ENCODE data around the gene TBC1D3B. TPM values are rescaled to one million over a fixed set of nuclear protein-coding genes. Genes with fewer than 3 reads are reported as not detected.
A peak's percentile ranks its signal among the peaks of the same experiment; 100 is the strongest.

TBC1D3B gene
- total and polyA plus RNA-seq, 5 experiments from 2014 or later, result 13.4 to 15.3 TPM; not detected in 3

GRCh38 chr17:36148559-36149295 lies 27.7 kb downstream of the TBC1D3B start:
- Mint-ChIP-seq H3K9me3 (no peaks in the 10 kb centered on the region), H3K4me3 (peak overlapping the region in 2 of 10 donors; percentile 1 to 81), H3K27me3 (peaks cover 9 to 39% (median 21%) of the 10 kb centered on the region in 5 donors), H3K4me1 (peaks cover 7 to 20% (median 10%) of the 10 kb centered on the region in 4 donors), H3K27ac (peak overlapping the region in 2 of 10 donors; percentile 20 to 33), H3K36me3 (no peaks in the 10 kb centered on the region)
- DNase-seq (peak in 9 of 10 donors; percentile 21 to 78 (median 55)), ATAC-seq (peak; percentile 70 to 86)
- POLR2A ChIA-PET, result no interaction called here

GRCh38 chr17:36147601-36148000 lies 28.8 kb downstream of the TBC1D3B start:
- Mint-ChIP-seq H3K4me1 (peaks cover 7 to 15% (median 10%) of the 10 kb centered on the region in 4 donors), H3K27me3 (peaks cover 9 to 28% (median 19%) of the 10 kb centered on the region in 5 donors), H3K36me3 (no peaks in the 10 kb centered on the region), H3K27ac (peak overlapping the region in 1 of 10 donors; percentile 11), H3K4me3 (peak overlapping the region in 2 of 10 donors; percentile 25 to 75), H3K9me3 (no peaks in the 10 kb centered on the region)
- ATAC-seq (no peak), DNase-seq (no peak)
- POLR2A ChIA-PET, result no interaction called here

- no peaks in the 10 kb centered on the region for H3K36me3 Mint-ChIP-seq
- DNase-seq (no peak), ATAC-seq (no peak)
- POLR2A ChIA-PET, result no interaction called here
- no peaks in the 10 kb centered on the region for H3K9me3 Mint-ChIP-seq
- H3K4me1 Mint-ChIP-seq, result peaks cover 7 to 18% (median 10%) of the 10 kb centered on the region in 4 donors
- H3K27me3 Mint-ChIP-seq, result peaks cover 9 to 17% (median 14%) of the 10 kb centered on the region in 5 donors
- H3K27ac Mint-ChIP-seq, result no peak overlapping the region
- no peak overlapping the region for H3K4me3 Mint-ChIP-seq
Observed at GRCh38 chr17:36144981-36145729, 31.3 kb downstream of the TBC1D3B start.

GRCh38 chr17:36144014-36144413 lies 32.4 kb downstream of the TBC1D3B start:
- H3K27me3 Mint-ChIP-seq, result peaks cover 2 to 6% (median 3%) of the 10 kb centered on the region in 5 donors
- H3K36me3 Mint-ChIP-seq, result no peaks in the 10 kb centered on the region
- POLR2A ChIA-PET, result no interaction called here
- no peaks in the 10 kb centered on the region for H3K9me3 Mint-ChIP-seq
- no peak for DNase-seq
- ATAC-seq, result no peak
- H3K4me3 Mint-ChIP-seq, result peak overlapping the region in 1 of 10 donors; percentile 7
- peaks cover 2 to 13% (median 4%) of the 10 kb centered on the region in 4 donors for H3K4me1 Mint-ChIP-seq
- peak overlapping the region in 1 of 10 donors; percentile 61 for H3K27ac Mint-ChIP-seq

GRCh38 chr17:36142806-36143205 lies 33.6 kb downstream of the TBC1D3B start:
- Mint-ChIP-seq H3K4me3 (no peak overlapping the region), H3K9me3 (peaks cover 0 to 2% (median 0%) of the 10 kb centered on the region in 9 donors), H3K36me3 (no peaks in the 10 kb centered on the region), H3K27me3 (peaks cover 0 to 6% (median 0%) of the 10 kb centered on the region in 5 donors), H3K4me1 (peaks cover 0 to 7% (median 0%) of the 10 kb centered on the region in 4 donors), H3K27ac (peak overlapping the region in 1 of 10 donors; percentile 5)
- ATAC-seq, result no peak
- DNase-seq, result no peak
- POLR2A ChIA-PET, result no interaction called here

- POLR2A ChIA-PET, result no interaction called here
- Mint-ChIP-seq H3K27me3 (peaks cover 0 to 11% (median 2%) of the 10 kb centered on the region in 5 donors), H3K9me3 (peaks cover 0 to 2% (median 0%) of the 10 kb centered on the region in 9 donors), H3K36me3 (no peaks in the 10 kb centered on the region), H3K4me1 (peaks cover 0 to 5% (median 0%) of the 10 kb centered on the region in 4 donors), H3K27ac (no peak overlapping the region), H3K4me3 (no peak overlapping the region)
- ATAC-seq (no peak), DNase-seq (no peak)
Observed at GRCh38 chr17:36142235-36142634, 34.2 kb downstream of the TBC1D3B start.

GRCh38 chr17:36136439-36136838 lies 40.0 kb downstream of the TBC1D3B start:
- peaks cover 0 to 32% (median 0%) of the 10 kb centered on the region in 4 donors for H3K4me1 Mint-ChIP-seq
- no peak for ATAC-seq
- no peak overlapping the region for H3K27ac Mint-ChIP-seq
- no peak overlapping the region for H3K4me3 Mint-ChIP-seq
- H3K36me3 Mint-ChIP-seq, result no peaks in the 10 kb centered on the region
- DNase-seq, result no peak
- H3K27me3 Mint-ChIP-seq, result peaks cover 7 to 15% (median 12%) of the 10 kb centered on the region in 5 donors
- POLR2A ChIA-PET, result no interaction called here
- H3K9me3 Mint-ChIP-seq, result peaks cover 0 to 2% (median 0%) of the 10 kb centered on the region in 9 donors

- Mint-ChIP-seq H3K27me3 (peaks cover 7 to 16% (median 12%) of the 10 kb centered on the region in 5 donors), H3K4me1 (peaks cover 0 to 34% (median 0%) of the 10 kb centered on the region in 4 donors), H3K36me3 (no peaks in the 10 kb centered on the region), H3K4me3 (no peak overlapping the region), H3K9me3 (peaks cover 0 to 2% (median 0%) of the 10 kb centered on the region in 9 donors), H3K27ac (no peak overlapping the region)
- POLR2A ChIA-PET, result no interaction called here
- ATAC-seq (no peak), DNase-seq (no peak)
Observed at GRCh38 chr17:36136036-36136435, 40.4 kb downstream of the TBC1D3B start.

- Mint-ChIP-seq H3K36me3 (no peaks in the 10 kb centered on the region), H3K27me3 (peaks cover 7 to 16% (median 12%) of the 10 kb centered on the region in 5 donors), H3K27ac (no peak overlapping the region), H3K4me1 (peaks cover 0 to 36% (median 0%) of the 10 kb centered on the region in 4 donors), H3K9me3 (peaks cover 0 to 2% (median 0%) of the 10 kb centered on the region in 9 donors), H3K4me3 (no peak overlapping the region)
- POLR2A ChIA-PET, result no interaction called here
- no peak for ATAC-seq
- DNase-seq, result no peak
Observed at GRCh38 chr17:36135465-36135864, 41.0 kb downstream of the TBC1D3B start.

- POLR2A ChIA-PET, result no interaction called here
- Mint-ChIP-seq H3K9me3 (peaks cover 0 to 2% (median 0%) of the 10 kb centered on the region in 9 donors), H3K27me3 (peaks cover 9 to 20% (median 12%) of the 10 kb centered on the region in 5 donors), H3K4me3 (no peak overlapping the region), H3K4me1 (peaks cover 0 to 48% (median 0%) of the 10 kb centered on the region in 4 donors), H3K36me3 (no peaks in the 10 kb centered on the region), H3K27ac (no peak overlapping the region)
- DNase-seq, result no peak
- ATAC-seq, result no peak
Observed at GRCh38 chr17:36133602-36134236, 42.7 kb downstream of the TBC1D3B start.

- Mint-ChIP-seq H3K36me3 (no peaks in the 10 kb centered on the region), H3K27ac (no peak overlapping the region), H3K27me3 (peaks cover 3 to 18% (median 10%) of the 10 kb centered on the region in 5 donors), H3K4me1 (peaks cover 0 to 56% (median 2%) of the 10 kb centered on the region in 4 donors), H3K9me3 (peaks cover 0 to 3% (median 0%) of the 10 kb centered on the region in 9 donors), H3K4me3 (no peak overlapping the region)
- POLR2A ChIA-PET, result no interaction called here
- ATAC-seq (no peak), DNase-seq (no peak)
Observed at GRCh38 chr17:36132421-36132831, 44.0 kb downstream of the TBC1D3B start.

GRCh38 chr17:36131931-36132330 lies 44.5 kb downstream of the TBC1D3B start:
- ATAC-seq (no peak), DNase-seq (no peak)
- no peaks in the 10 kb centered on the region for H3K36me3 Mint-ChIP-seq
- POLR2A ChIA-PET, result no interaction called here
- H3K9me3 Mint-ChIP-seq, result peaks cover 0 to 4% (median 0%) of the 10 kb centered on the region in 9 donors
- H3K4me1 Mint-ChIP-seq, result peaks cover 0 to 61% (median 4%) of the 10 kb centered on the region in 4 donors
- H3K27me3 Mint-ChIP-seq, result peaks cover 0 to 14% (median 9%) of the 10 kb centered on the region in 5 donors
- H3K27ac Mint-ChIP-seq, result no peak overlapping the region
- no peak overlapping the region for H3K4me3 Mint-ChIP-seq
